Non-pigmented ciliary epithelial cell (primary cell): ENCODE data around the gene SHISA4.
"Not testable (repeated sequence)": the region's sequence is repeated elsewhere in the genome, so short reads cannot be mapped to it uniquely, and the experiment has no call there.

Source experiments
- DNase-seq: peaks from one replicate; pipeline ENCODE4 v3.0.0-alpha.2; 2010; ENCODE audit warnings: low read depth

Gene SHISA4

DNA sequence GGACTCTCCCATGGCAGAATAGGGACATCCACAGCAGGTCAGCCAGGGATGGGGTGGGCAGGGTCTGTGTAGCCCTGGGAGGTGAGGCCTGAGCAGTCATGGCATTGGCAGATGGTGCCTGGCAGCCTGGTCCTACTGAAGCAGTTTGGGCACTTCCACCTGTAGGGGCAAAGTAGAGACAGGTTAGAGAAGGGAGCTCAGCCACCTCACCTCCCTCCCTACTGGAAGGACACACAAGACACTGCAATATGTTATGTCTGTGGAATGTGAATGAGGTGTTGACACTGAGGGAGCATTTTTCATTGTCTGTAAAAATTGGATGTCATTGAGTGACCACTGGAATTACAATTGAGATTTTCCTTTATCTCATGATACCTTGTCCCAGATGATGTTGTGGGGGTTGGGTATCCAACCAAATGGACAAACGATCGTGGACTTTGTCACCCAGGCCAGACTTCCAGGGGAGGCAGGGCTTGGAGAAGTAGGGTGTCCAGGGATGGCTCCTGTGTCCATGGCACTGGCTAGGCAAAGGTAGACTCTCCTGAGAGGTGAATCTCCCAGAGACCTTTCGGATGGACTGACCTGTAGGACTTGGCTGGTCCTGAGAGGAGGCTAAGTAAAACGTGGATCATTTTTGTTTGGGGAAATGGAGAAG is 9.7 kb downstream of the SHISA4 start:
- DNase-seq = no peak

DNA sequence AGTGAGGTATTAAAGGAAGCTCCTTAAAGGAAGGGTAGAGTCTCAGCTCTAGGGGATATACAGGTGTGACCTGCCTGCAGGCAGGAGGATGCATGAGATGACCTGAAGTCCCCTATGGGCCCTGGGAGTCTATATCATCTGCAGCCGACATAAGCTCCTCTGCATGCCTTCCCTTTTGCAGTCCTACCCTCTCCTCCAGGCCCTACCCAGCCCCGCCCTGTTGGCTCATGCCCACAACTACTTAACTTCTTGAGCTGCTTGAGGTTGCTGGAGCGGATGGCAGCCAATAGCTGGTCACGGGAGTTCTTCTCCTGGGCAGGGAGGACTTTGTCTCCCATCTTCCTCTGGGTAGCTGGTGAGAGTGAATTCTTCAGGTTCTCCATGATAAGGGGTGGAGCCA is 10.3 kb downstream of the SHISA4 start:
- DNase-seq = no peak

- DNase-seq = no peak
Observed at GRCh38 chr1:201899683-201900429, 11.2 kb downstream of the SHISA4 start.

- DNase-seq = no peak
Observed at GRCh38 chr1:201900476-201900875, 11.8 kb downstream of the SHISA4 start.

DNA sequence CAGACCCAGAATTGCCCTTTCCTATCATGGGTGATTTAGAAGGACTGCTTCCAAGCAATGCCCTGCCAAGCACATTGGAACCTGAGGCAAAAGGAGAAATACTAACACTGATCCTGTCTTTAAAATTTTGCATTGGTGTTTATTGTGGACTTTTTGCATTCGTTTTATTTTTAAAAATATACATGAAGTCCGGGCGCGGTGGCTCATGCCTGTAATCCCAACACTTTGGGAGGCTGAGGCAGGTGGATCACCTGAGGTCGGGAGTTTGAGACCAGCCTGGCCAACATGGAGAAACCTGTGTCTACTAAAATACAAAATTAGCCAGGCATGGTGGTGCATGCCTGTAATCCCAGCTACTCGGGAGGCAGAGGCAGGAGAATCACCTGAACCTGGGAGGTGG is 12.3 kb downstream of the SHISA4 start:
- DNase-seq = not testable (repeated sequence)

GRCh38 chr1:201902198-201902597 is 13.5 kb downstream of the SHISA4 start:
- no peak for DNase-seq

- DNase-seq = no peak
Observed at GRCh38 chr1:201903135-201903534, 14.4 kb downstream of the SHISA4 start.

DNA sequence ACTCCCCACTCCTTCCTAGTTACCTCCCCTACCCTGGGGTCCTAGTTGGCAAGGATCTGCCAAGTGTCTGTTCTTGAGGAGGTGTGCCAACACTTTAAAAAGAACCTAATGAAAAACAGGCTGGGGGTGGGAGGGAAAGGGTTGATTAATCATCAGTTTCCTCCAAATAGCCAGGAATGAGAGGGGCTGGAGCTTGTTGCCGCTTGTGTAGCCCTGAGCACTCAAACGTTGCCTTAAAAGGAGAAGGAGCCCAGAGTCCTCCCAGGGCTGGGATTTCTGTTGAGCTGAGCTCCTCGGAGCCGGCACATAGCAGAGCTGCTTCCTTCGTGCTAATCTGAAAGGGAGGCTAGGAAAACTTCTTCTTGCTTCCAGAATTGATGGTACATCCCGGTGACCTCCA is 15.9 kb downstream of the SHISA4 start:
- peak; percentile 82 for DNase-seq

DNA sequence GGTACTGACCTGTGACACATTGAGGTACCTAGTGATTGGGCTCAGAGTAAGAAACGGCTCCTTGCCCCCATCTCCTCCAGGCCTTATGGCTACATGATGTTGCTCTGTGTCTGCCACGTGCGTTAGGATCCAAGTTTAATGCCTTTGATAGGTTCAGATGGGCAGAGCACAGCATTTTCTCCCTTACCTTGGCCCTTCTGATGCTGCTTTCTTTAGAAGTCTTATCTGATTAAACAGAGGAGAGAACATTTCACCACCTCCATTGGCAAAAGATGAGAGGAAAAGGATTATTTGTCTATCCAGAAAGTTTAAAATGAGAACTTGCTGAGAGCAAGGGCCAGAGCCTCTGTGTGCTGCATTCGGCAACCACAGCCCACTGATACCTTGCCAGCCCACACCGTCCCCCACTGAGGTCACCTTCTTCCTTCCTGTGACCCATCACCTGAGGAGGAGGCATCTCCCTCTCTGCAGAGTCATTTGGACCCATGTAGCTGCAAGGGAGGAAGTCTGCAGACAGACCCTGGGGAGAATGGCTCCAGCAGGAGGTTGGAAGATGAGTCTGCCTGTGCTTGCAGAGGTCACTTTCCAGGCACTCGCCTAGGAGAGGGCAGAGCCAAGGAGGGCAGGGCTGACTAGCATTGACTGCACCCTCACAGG is 16.7 kb downstream of the SHISA4 start:
- DNase-seq = no peak

DNA sequence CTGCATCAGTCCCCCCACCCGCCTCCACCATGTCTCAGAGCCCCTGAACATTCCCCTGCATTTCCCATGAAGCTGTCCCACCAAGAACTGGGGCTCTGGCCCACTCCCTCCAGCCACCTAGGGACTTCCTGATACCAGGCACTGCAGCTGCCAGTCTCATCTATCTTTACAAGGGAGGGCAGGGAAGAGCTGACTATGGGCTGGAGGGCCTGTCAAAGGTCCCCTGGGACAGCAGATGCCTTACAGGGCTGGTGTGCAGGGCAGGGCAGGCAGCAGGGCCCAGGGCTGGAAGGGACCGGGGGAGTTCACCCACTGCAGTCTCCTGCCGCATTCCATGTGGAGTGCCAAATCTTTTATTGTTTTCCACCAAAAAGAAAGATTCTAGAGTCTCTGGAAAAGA is 17.6 kb downstream of the SHISA4 start:
- no peak for DNase-seq

DNA sequence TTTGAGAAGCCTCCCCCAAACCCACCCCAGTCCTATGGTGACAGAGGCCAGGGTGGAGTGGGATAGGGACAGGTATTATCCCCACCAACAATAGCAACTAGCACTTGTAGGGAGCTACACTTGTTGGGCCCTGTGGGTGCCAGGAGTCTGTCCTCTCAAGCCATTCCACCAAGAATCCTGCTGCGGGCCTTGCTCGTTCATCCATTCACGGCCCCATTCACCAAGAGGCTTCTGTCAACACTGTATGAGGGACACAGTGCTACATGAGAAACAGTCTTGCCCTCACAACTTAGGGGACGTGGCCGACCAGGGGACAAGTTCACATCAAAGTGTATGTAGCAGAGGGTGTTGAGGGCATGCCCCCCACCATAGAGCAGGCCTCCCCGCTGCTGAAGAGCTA is 18.9 kb downstream of the SHISA4 start:
- DNase-seq = no peak

- DNase-seq = no peak
Observed at GRCh38 chr1:201911826-201912571, 23.3 kb downstream of the SHISA4 start.

GRCh38 chr1:201912832-201913231 is 24.1 kb downstream of the SHISA4 start:
- DNase-seq = no peak

GRCh38 chr1:201914456-201915235 is 25.9 kb downstream of the SHISA4 start:
- no peak for DNase-seq

DNA sequence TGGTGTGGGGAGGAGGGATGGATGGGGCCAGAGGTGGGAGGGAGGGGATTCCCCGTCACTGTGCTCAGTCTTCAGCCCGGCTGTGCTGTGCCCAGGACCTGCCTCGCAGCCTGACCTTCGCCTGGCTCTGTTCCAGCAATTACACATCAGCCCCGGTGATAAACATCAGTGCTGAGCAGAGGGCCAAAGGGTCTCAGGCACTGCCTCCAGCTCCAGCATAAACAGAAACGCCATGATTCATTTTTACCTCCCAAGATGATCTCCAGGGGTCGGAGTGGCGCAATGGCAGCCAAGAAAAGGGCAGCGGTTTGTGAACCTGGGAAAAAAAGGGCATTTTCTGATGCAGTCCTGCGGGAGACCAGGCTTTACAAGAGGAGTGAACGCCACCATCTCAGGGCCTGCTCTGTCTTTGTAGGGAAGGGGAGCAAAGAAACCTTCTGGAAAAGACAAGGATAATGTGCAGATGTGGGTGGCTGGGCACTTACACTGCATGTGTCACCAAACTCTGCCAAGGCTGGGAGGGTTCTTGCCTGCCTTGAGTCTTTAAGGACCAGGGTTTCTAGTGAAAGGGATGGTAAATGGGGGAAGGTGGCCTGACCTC is 28.1 kb downstream of the SHISA4 start:
- peak; percentile 66 for DNase-seq

DNA sequence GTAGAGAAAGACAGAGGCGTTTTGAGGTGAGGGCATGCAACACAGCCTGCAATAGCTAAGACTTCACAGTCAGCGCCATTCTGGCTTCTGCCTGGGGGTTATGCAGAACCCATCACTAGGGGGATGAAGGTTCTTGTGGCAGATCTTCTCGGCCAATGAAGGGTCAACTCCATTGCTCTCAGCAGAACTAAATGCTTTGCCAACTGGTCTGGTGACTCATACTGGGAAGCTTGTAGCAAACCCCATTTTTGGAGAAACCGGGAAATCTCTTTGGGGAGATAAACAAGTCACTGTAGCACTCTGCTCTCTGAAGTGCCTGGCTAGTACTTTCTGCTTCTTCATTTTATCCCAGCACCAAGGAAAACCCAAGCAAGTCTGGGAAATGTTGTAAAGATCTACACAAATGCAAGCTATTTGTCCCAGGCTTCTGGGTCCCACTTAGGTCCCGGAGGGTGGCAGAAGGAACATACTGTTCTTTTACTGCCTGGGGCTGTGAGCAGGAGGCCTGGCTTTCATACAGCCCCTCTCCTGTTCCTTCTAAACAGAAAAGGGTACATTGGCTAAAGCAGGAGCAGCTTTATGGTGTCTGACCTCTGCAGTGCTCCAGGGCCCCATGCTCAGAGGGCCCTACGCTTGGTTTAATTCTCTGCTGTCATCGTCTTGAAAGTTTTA is 28.8 kb downstream of the SHISA4 start:
- DNase-seq = peak; percentile 63

- no peak for DNase-seq
Observed at GRCh38 chr1:201918343-201918742, 29.6 kb downstream of the SHISA4 start.

DNA sequence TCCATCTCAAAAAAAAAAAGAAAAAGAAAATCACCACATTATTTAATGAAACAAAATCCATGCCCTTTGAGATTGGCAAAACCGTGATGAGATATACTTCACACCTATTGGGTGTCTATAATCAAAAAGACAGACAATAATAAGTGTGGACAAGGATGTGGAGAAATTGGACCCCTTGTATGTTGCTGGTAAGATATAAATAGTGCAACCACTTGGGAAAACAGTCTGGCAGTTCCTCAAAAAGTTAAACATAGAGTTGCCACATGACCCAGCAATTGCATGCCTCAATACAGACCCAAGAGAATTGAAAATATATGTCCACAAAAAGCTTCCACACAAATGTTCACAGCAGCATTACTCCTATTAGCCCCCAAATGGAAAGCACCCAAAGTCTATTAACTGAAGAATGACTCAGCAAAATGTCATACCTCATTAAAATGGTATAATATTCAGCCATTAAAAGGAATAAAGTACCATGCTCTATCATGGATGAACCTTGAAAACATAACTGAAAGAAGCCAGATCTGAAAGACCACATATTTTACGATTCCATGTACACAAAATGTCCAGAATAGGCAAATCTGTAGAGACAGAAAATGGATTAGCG is 33.4 kb downstream of the SHISA4 start:
- no peak for DNase-seq

- DNase-seq = no peak
Observed at GRCh38 chr1:201925301-201925567, 36.5 kb downstream of the SHISA4 start.

DNA sequence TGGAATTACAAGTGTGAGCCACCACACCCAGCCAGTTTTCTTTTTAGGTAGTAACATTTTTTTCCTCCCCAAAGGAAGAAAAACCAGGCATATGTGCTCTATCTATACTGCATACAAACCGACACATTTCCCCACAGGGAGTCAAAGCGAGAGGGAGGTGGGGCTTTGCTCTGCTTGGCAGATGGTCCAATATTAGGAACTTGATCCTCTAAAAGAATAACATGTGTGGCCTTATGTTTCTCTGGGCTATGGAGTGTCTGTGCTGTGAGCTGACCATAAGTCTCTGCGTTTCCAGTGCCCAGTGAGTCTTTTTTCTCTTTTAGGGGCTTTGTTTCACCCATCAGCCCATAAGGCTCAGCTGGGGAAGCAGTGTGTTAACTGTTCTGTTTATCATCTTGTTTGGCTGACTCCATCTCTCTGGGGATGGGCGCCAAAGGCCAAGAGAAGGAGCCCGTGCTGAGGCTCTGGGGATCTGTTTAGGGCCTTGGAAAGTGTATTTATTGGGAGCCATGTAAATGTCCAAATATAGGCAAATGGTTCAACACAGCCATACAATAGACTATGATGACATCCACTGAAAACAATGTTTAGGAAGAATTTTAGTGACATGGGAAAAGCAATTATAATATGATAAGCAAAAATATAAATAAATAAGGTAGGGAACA is 37.4 kb downstream of the SHISA4 start:
- DNase-seq = no peak
